Raji (cell line): ENCODE data around the gene SYNPR.

Experiments
- POLR2A ChIP-seq: IDR thresholded peaks from 2 replicates; pipeline ENCODE4 v1.6.1; 2011; ENCODE audit warnings: low read depth, low read length, control low read depth; ENCODE audit not compliant: insufficient read depth

The SYNPR gene

DNA sequence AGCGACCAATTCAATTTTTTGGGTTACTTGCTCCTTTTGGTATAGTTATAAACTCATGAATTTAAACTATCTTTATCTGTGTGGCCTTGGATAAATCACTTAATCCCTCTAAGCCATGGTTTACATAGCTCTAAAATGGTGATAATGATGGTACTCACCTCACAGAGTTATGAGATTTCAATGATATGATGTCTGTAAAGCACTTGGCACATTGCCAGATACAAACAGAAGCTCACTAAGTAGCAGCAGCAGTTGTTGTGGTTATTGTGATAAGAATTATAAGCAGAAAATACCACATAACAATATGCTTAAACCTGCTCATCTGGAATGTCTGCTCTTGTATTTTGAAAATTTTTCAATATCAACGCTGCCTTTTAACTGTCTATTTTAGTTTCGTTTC lies 189.3 kb downstream of the SYNPR start:
- TF ChIP-seq POLR2A: no peak

DNA sequence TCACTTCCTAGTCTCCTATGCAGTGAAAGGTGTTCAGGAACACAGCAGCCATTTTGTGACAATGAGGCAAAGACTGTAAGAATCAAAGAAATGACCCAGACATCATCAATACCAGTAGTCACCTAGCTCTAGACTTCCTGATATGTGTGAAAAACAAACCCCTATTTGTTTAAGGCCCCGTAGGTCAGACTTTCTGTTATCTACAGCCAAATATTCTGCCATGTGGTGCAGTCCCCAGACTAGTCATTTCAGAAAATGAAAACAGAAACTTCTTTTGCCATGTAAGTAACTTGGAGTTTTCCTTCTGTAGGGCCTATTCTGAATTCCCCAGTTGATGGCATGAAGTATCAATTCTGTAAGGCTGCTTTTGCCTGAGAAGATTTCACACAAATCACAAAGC lies 192.6 kb downstream of the SYNPR start:
- no peak for TF ChIP-seq POLR2A

DNA sequence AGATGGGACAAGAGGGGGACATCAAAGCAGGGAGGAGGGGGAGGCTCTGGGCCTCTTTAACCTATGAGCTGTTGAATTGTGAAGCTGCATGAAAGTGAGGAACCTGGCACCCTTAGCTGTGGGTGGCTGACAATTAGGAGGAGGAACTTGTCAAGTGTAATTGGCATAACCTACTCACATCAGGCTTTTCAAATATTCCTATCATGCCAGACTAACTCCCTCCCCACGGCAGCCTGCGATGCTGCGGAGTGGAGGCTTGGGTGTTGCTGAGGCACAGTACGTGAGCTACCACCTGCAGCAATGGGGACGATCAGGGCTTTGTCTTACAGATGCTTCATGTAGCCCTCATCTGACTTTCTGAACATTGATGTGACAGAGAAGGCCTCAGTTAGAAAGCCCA lies 193.7 kb downstream of the SYNPR start:
- TF ChIP-seq POLR2A: no peak

DNA sequence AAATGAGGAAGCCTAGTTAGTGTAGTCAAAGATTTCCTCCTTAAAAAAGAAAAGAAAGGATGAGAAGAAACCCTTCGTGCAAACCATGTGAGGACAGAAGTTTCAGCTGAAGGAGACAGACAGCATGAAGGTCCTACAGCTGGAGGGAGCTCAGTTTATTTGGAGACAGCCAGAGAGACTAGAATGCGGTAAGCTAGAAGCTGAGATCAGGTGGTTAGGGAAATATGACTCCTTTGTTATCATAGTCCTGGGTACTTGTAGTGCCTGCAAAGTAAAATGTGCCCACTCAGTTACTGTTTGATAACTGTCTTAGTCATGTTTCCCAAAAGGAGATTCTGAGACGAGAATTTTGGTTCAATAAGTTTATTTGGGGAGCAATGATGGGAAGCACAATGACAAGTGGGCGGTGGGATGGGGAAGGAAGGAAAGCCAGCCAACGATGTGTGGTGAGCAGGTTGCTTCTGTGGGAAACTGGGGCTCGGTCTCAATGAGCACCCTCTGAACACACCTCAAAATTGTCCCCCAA lies 195.6 kb downstream of the SYNPR start:
- TF ChIP-seq POLR2A: no peak

DNA sequence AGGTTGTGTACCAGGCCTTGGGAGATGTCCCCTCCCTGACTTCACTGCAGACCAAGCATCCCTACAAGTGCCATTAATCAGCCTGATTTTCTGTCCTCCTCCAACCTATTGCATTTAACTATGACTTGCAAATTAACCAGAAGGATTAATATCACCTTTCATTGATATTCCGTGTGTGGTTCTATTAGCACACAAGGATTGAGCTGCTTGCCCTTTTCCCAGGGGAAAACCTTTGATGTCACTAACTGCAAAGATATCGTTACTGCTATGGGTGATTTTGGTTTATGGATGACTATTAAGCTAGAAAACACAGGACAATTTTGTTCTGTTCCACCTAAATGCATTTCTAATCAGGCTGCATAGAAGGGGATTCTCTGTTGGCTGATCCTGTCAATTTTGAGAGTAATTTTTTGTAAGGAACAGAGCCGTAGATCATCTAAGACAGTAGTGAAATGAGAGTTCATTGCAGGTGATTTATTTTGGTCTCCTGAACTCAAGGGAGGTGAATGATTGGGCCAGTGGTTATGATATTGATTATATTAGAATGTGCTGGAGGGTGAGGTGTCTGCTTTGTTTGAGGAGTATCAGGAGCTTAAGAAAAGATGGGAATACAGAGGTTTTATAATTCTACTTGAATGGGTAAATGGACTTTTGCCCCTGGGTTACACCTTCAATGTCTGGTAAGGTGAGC lies 196.9 kb downstream of the SYNPR start:
- TF ChIP-seq POLR2A: no peak

DNA sequence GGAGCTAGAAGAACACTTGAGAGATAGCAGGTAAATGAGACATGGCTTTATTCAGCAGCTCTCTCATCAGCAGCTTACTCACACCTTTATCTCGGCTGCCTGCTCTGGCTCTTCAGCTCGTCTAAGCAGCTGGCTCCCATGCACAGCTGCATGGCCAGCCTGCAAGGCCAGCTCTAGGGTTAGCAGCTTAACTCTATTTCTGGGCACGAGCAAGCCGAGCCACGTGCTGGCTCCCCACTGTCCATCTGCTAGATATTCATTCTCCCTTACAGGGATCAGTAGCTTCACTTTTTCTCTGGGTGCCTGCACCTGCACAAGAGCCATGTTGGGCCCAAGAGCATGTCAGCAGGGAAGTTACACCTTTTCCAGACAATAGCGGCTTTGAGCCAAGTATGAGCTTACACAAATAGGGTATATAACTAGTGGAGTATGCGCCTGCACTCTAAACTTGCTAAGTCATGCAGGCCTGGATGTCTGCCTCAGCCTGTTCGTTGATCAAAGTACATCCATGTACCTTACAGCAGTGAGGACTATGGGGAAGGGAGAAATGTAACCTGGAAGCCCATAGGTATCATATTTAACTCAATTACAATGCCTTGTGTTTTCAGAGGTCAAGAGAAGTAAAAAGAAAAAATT lies 199.5 kb downstream of the SYNPR start:
- TF ChIP-seq POLR2A: no peak

DNA sequence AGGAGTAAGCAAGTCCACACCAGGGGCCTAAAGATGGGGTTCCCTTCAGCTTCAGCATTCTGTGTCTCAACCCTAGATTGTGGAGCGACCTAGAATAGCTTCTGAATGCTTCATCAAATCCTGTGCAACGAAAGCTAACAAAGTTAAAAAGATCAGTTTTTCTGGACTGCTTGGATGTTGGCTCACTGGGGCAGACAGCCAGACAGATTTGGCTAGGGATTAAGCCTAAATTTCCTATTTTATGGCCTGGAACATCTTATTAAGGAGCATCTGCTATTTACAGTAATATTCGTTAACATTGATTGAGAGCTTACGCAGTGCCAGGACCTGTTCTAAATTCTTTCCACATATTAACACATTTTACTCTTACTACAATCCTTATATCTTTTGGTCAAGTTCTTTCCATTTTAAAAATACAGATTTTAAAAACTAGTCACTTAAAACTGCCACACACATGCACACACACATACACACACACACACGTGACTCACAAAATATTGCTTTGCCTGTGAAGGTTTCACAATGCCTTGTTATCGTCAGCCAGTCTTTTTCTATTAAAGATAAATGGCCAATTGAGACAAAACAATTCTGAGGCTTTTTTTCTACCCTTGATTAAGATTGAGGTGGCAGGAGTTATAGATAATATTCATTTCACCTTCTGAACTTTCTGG lies 201.0 kb downstream of the SYNPR start:
- no peak for TF ChIP-seq POLR2A

DNA sequence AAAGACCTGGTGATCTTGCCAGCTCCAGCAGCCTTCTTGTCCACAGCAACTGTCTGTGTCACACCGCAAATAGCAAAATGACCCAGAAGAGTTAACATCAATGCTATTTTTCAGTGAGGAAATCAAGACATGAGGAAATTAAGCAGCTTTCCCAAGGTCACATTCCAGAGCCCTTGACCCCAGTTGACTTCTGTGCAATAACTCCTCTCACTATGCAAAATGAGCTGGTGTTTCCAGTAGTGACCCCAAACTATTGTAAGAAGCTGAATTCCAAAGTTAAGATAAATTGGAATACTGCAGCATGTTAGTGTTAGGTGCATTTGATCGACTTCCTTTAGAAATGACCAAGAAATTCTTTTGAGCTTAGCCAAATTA lies 201.5 kb downstream of the SYNPR start:
- no peak for TF ChIP-seq POLR2A

DNA sequence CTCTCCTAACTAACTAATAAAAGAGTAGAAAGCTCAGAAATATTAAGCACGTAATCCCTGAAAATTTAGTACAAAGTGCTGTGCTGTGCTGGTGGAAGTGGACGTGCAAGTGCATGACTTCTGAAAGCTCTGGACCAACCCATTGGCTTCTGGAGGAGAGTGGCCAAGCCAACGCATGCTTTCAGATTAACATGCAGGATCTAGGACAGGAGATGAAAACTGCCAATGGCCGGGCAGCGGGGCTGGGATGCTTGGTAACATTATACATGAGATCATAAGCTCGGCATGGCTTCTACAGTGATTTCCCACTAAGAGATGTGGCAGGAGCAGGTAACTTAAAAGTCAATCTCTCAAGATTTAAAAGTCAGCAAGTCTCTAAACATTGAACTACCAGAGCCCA lies 203.5 kb downstream of the SYNPR start:
- TF ChIP-seq POLR2A: no peak

DNA sequence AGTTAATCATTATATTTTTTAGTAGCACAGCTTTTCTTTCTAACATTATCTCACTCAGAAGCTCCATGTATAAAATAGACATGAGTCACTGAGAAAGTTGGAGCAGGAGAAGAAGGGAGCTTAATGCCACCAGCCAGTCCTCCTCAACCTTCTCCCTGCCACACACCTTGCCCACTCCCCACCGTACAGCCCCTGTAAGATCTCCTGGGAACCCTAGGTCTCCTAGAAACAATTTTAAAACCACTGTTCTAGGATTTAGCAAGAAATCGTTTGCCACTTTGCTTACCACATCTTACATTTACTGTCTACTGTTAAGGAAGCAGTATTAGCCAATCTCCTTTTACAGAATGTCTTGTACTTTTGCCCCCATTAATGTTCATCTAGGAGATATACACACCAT lies 204.2 kb downstream of the SYNPR start:
- no peak for TF ChIP-seq POLR2A

DNA sequence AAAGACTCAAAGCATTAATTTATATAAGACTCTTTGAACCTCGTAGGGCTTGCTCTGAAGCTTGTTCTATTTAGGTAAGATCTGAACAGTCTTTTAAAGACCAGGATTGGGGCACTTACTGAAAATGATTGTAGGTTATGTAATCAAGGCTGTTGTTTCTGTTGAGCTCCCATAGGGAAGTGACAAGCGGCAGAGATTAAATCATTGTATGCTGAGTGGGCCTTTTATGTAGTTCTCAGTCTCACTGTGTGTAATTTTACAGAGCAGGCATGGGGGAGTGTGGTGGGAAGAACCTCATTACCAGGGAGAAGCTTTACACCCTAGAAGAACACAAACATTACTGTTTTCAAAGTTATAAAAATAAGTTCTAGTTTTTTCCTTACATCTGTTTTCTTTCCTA lies 214.4 kb downstream of the SYNPR start:
- no peak for TF ChIP-seq POLR2A

DNA sequence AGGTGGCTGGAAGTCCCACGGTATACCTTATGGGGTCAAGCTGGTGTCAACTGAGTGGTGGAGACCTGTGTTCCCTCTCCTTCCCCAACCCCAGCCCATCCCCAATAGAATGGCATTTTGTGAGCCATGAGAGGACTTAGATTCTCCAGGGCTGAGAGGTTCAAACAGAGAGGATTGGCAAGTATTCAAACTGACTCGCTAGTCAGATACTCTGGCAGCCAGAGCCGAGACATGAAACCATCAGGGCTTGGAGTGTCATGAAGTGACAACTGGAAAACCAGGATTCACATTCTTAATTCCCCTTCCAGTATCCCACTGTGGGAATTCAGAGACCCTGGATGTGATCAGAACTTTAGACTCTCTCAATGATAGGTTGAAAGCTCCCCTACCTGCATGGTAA lies 215.0 kb downstream of the SYNPR start:
- no peak for TF ChIP-seq POLR2A

DNA sequence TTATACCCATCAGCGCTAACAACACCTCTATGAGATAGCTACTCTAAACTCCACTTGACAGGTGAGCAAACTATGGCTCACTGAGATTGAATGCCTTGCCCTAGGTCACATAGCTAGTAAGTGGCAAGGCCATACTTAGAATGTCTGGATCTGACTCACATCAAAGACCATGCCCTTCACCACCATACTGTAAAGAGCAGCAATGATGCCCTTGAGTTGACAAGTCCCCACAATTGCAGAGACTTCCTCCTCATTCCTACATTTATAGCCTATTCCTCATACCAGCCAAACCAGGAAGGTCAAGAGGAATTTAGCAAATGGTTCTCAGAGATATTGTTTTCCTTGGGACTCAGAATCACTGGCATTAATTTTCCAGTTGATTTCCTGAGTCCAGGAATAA lies 216.5 kb downstream of the SYNPR start:
- TF ChIP-seq POLR2A: no peak

DNA sequence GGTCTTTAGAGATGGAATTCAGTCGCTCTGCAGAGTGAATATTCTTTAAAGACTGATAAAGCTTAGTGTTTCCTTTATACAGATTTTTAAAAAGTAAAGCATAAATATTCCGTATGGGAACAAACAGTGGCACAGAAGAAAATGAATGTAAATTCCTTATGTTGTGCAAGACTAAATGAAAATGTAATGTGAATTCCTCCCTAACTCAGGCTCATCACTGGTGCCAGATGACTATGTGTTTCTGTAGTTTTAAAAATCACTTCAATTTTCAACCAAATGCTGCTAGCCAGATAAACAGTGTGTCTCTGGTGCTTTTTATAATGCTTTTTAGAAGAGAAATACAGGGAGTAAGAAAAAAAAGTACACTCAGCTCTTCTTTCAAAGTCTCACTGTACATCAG lies 219.5 kb downstream of the SYNPR start:
- no peak for TF ChIP-seq POLR2A

DNA sequence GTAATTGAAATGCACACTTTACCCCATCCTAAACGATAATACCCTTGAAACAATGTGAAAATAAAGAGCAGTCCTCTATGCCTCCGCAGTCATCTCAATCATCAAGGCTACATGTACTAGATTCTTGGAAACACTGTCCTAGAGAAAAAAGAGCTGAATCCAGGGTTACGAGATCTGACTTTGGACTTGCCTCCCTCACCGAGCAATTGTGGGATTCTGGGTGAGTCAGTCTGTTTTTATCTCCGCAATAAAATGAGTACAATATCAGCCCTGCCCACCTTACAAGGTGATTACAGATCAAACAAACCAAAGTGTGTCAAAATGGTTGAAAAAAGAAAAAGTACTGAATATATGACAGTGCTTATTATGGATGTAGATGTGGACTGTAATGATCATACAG lies 222.1 kb downstream of the SYNPR start:
- TF ChIP-seq POLR2A: no peak

DNA sequence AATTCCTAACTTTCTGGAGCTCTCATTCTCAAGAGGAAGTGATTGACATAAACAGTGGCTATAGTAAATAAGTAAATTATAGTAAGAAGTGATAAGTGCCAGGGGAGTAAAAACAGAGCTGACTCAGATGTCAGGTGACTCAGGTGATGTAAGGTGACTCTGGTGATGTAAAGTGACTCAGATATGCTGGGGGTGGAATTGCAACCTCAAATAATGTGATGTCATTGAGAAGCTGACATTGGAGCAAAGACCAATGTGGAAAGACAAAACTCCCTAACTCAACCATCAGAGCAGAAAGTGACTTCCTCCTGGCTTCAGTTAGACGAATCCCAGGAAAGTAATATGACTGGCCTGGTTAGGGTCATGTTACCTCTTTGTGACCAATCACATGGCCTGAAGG lies 230.2 kb downstream of the SYNPR start:
- TF ChIP-seq POLR2A: no peak
